D721Med (cell line): ENCODE measurements around the gene GAREM2.
A peak's percentile ranks its signal among the peaks of the same experiment; 100 is the strongest.

ENCODE experiments used
- DNase-seq: peaks from one replicate; pipeline ENCODE4 v3.0.0; 2011; ENCODE audit warnings: low spot score; ENCODE audit not compliant: insufficient read length
- FAIRE-seq: peaks from 2 replicates; lab custom pipeline; 2011; peaks lifted over from hg19 to GRCh38; lab: Jason Lieb, UNC
- CTCF ChIP-seq: IDR thresholded peaks from 2 replicates; pipeline ENCODE4 v1.5.1; 2012; ENCODE audit warnings: mild to moderate bottlenecking, control low read depth; ENCODE audit not compliant: insufficient read depth; ENCODE audit errors: missing control alignments

The GAREM2 gene

GRCh38 chr2:26139269-26140183 is 33.4 kb upstream of the GAREM2 start:
- DNase-seq, result no peak
- TF ChIP-seq CTCF, result no peak
- FAIRE-seq, result no peak

GRCh38 chr2:26141145-26141769 is 31.6 kb upstream of the GAREM2 start:
- TF ChIP-seq CTCF, result no peak
- DNase-seq (no peak), FAIRE-seq (no peak)

- no peak for FAIRE-seq
- TF ChIP-seq CTCF, result no peak
- no peak for DNase-seq
These were observed 28.9 kb upstream of the GAREM2 start for GRCh38 chr2:26144031-26144430.

- DNase-seq, result peak; percentile 50
- no peak for FAIRE-seq
- peak; percentile 83 for TF ChIP-seq CTCF
These were observed 27.8 kb upstream of the GAREM2 start for GRCh38 chr2:26144953-26145680.

- no peak for FAIRE-seq
- TF ChIP-seq CTCF, result no peak
- no peak for DNase-seq
These were observed 24.4 kb upstream of the GAREM2 start for GRCh38 chr2:26148501-26148900.

- TF ChIP-seq CTCF, result no peak
- FAIRE-seq, result no peak
These were observed 22.6 kb upstream of the GAREM2 start for GRCh38 chr2:26150243-26150642.

GRCh38 chr2:26157580-26157979 is 15.3 kb upstream of the GAREM2 start:
- FAIRE-seq (no peak), DNase-seq (no peak)
- TF ChIP-seq CTCF, result no peak

More at GRCh38 chr2:26150243-26150642, 22.6 kb upstream of the GAREM2 start:
- no peak for DNase-seq
